Fibroblast of villous mesenchyme (primary cell): ENCODE results near the gene CD276. TPM values are rescaled to one million over a fixed set of nuclear protein-coding genes. Genes with fewer than 3 reads are reported as not detected.

Experiments
- DNase-seq: peaks from one replicate; pipeline ENCODE4 v3.0.0-alpha.2; 2010; ENCODE audit warnings: low read depth
- H3K4me3 ChIP-seq: 2 replicates; pipeline ENCODE4 v1.5.1; 2011; ENCODE audit warnings: low read depth, mild to moderate bottlenecking, low read length
- CTCF ChIP-seq: IDR thresholded peaks from 2 replicates; pipeline ENCODE4 v1.5.1; 2012; ENCODE audit warnings: low read depth, mild to moderate bottlenecking, low read length; ENCODE audit not compliant: insufficient read depth
- total RNA-seq: library from RNA; depleted of rRNA; stranded (reverse); fragments of >200 nt; gene quantifications from 2 replicates; pipeline ENCODE4 v1.2.3, GENCODE V29; 2012

Gene CD276
- total RNA-seq, 1 donor: 81.2 TPM

GRCh38 chr15:73763931-73764330 is 79.7 kb downstream of the CD276 start:
- TF ChIP-seq CTCF: no peak
- no peak overlapping the region for H3K4me3 ChIP-seq
- no peak for DNase-seq

Other genes starting within 250 kb of the CD276 start
- gene REC114, start 241.2 kb upstream of the CD276 start, total RNA-seq: not detected in 2 replicates
- 137 and 146 TPM in 2 replicates for gene NPTN, start 51.0 kb upstream of the CD276 start, total RNA-seq
- gene INSYN1, start 69.0 kb downstream of the CD276 start, total RNA-seq: under 0.01 and 0.64 TPM in 2 replicates
- gene TBC1D21, start 189.2 kb downstream of the CD276 start, total RNA-seq: not detected in 2 replicates
- gene LOXL1, start 242.1 kb downstream of the CD276 start, total RNA-seq: 73.8 and 99.9 TPM in 2 replicates